Activated CD8-positive, alpha-beta memory T cell treated with anti-CD3 and anti-CD28 coated beads, Interleukin-2, amount 50 U/mL, for 24 hours (primary cell): ENCODE results near the gene XAGE5.
"Not testable (repeated sequence)": the region's sequence is repeated elsewhere in the genome, so short reads cannot be mapped to it uniquely, and the experiment has no call there.

ENCODE experiments used
- DNase-seq: peaks from one replicate; pipeline ENCODE4 v3.0.0-alpha.2; 2020; ENCODE audit errors: extremely low read depth

The XAGE5 gene

GRCh38 chrX:52811065-52811625 is at the start of gene XAGE5:
TSS of gene XAGE5 (plus strand) at chrX:52811287. CDS start at chrX:52812567, 1,280 bp downstream.
- no peak for DNase-seq

GRCh38 chrX:52765983-52766382 is 45.1 kb upstream of the XAGE5 start:
- DNase-seq = not testable (repeated sequence)

GRCh38 chrX:52773504-52773903 is 37.6 kb upstream of the XAGE5 start:
- not testable (repeated sequence) for DNase-seq

GRCh38 chrX:52797327-52797726 is 13.8 kb upstream of the XAGE5 start, which contains the start of gene SPANXN5:
TSS of gene SPANXN5 (minus strand) at chrX:52797427. CDS start at chrX:52797348, 79 bp downstream.
- DNase-seq = not testable (repeated sequence)

- not testable (repeated sequence) for DNase-seq
Measured at GRCh38 chrX:52804876-52805275, 6.2 kb upstream of the XAGE5 start.

GRCh38 chrX:52819788-52820187 is 8.7 kb downstream of the XAGE5 start:
- DNase-seq = no peak

GRCh38 chrX:52821079-52821760 is 10.1 kb downstream of the XAGE5 start:
- no peak for DNase-seq

- no peak for DNase-seq
Measured at GRCh38 chrX:52824608-52825007, 13.5 kb downstream of the XAGE5 start.

GRCh38 chrX:52830551-52830950 is 19.5 kb downstream of the XAGE5 start:
- no peak for DNase-seq

GRCh38 chrX:52839137-52839536 is 28.1 kb downstream of the XAGE5 start:
- DNase-seq = no peak

GRCh38 chrX:52843619-52844018 is 32.5 kb downstream of the XAGE5 start:
- not testable (repeated sequence) for DNase-seq

GRCh38 chrX:52852110-52852860 is 41.2 kb downstream of the XAGE5 start:
- DNase-seq = no peak

GRCh38 chrX:52856991-52857525 is 46.0 kb downstream of the XAGE5 start:
- not testable (repeated sequence) for DNase-seq

GRCh38 chrX:52865343-52865998 is 54.4 kb downstream of the XAGE5 start:
- no peak for DNase-seq
